Measurements from ENCODE around the gene MAN2C1.

Gene MAN2C1

DNA sequence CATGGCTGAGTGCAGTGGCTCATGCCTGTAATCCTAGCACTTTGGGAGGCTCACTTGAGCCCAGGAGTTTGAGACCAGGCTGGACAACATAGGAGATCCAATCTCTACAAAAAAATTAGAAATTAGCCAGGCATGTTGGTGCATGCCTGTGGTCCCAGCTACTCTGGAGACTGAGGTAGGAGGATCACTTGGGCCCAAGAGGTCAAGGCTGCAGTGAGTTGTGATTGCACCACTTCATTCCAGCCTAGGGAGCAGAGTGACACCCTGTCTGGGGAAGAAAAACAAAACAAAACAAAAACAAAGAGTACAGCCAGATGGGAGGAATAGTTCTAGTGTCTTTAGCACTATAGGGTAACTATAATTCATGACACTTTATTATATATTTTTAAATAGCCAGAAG lies 58.7 kb downstream of the MAN2C1 start:
- DNase-seq (ENCODE audit: low read depth, low spot score): no peak

DNA sequence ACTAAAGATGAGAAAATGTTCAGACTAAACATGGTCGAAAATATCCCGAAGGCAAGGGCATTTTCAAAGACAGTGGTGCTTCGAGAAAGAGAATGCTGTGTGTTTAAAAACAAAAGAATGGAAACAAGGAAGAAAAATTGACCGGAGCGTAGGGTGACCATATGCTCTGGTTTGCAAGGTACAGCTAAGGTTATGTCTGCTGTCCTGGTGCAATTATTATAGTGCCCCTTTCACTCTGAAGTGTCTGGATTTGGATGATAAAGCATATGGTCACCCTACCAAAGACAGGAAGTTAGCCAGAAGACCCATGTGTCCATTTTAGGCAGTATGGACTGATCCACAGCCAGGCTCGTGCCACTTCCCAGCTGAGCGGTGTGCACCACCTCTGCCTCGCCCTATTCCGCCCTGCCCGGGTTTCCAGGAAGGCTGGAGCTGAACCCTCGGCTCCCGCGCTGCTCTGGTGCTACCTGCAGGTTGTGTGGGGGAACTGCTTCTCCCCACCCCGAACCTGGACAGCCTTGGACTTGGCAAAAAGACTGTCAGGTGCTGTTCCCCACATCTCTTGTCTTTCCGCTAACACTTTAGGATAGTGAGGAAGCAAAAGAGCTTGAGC lies 60.5 kb downstream of the MAN2C1 start:
- DNase-seq (ENCODE audit: low read depth, low spot score): peak; percentile 21

DNA sequence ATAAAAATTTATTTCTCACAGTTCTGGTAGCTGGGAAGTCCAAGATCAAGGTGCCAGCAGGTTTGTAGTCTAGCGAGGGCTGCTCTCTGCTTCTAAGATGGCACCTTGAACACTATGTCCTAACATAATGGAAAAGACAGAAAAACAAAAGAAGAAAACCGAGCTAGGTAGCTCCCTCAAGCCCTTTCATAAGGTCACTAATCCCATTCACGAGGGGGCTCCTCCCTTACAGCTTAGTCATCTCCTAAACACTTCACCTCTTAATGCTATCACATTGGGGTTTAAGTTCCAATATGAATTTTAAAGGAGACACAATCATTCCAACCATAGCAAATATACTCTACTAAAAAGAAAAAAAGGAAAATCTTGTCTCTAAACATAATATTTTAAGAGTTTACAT lies 62.2 kb downstream of the MAN2C1 start:
- no peak for DNase-seq (ENCODE audit: low read depth, low spot score)

Data from astrocyte of the hippocampus (primary cell).